H9 (cell line): ENCODE measurements around the gene DOK5. TPM values are rescaled to one million over a fixed set of nuclear protein-coding genes. Genes with fewer than 3 reads are reported as not detected.

Experiments used
- DNase-seq: peaks from one replicate; pipeline ENCODE4 v3.0.0-alpha.2; 2017
- H2AFZ ChIP-seq: one replicate; pipeline ENCODE4 v1.6.1; 2013; ENCODE audit warnings: mild to moderate bottlenecking, low read length, control low read depth, moderate library complexity
- H2AK5ac ChIP-seq: 2 replicates; pipeline ENCODE4 v1.6.1; 2013; ENCODE audit warnings: low read length, control low read depth, mixed read lengths; ENCODE audit not compliant: insufficient read length
- H2BK120ac ChIP-seq: one replicate; pipeline ENCODE4 v1.6.1; 2013; ENCODE audit warnings: low read depth, mild to moderate bottlenecking, low read length, control low read depth, inconsistent platforms; ENCODE audit not compliant: poor library complexity, severe bottlenecking
- H2BK12ac ChIP-seq: 2 replicates; pipeline ENCODE4 v1.6.1; 2013; ENCODE audit warnings: low read length, control low read depth, mixed read lengths, low read depth; ENCODE audit not compliant: insufficient read length
- H2BK15ac ChIP-seq: 2 replicates; pipeline ENCODE4 v1.6.1; 2013; ENCODE audit warnings: low read depth, low read length, control low read depth
- H2BK20ac ChIP-seq: one replicate; pipeline ENCODE4 v1.6.1; 2013; ENCODE audit warnings: low read depth, mild to moderate bottlenecking, low read length, control low read depth, inconsistent platforms; ENCODE audit not compliant: poor library complexity, severe bottlenecking
- H2BK5ac ChIP-seq: 2 replicates; pipeline ENCODE4 v1.6.1; 2013; ENCODE audit warnings: low read length, control low read depth, mixed read lengths; ENCODE audit not compliant: insufficient read length
- H3K14ac ChIP-seq: 2 replicates; pipeline ENCODE4 v1.6.1; 2013; ENCODE audit warnings: low read length, control low read depth; ENCODE audit not compliant: insufficient read depth
- H3K18ac ChIP-seq: 2 replicates; pipeline ENCODE4 v1.6.1; 2013; ENCODE audit warnings: low read depth, mild to moderate bottlenecking, mixed read lengths, low read length, control low read depth; ENCODE audit not compliant: insufficient read length
- H3K23ac ChIP-seq: 2 replicates; pipeline ENCODE4 v1.6.1; 2013; ENCODE audit warnings: low read length, control low read depth, mixed read lengths, low read depth; ENCODE audit not compliant: insufficient read length
- H3K23me2 ChIP-seq: 2 replicates; pipeline ENCODE4 v1.6.1; 2013; ENCODE audit warnings: low read depth, mild to moderate bottlenecking, mixed read lengths, low read length, control low read depth; ENCODE audit not compliant: insufficient read length, poor library complexity, severe bottlenecking
- H3K27ac ChIP-seq: 2 replicates; pipeline ENCODE4 v1.5.1; 2013; ENCODE audit warnings: low read length, control low read depth, mixed read lengths, low read depth; ENCODE audit not compliant: insufficient read length
- H3K27me3 ChIP-seq: 2 replicates; pipeline ENCODE4 v1.6.1; 2013; ENCODE audit warnings: low read length, control low read depth, inconsistent platforms; ENCODE audit not compliant: insufficient read depth
- H3K4ac ChIP-seq: 2 replicates; pipeline ENCODE4 v1.6.1; 2013; ENCODE audit warnings: low read depth, mild to moderate bottlenecking, control low read depth, inconsistent platforms, low read length, moderate library complexity
- H3K4me1 ChIP-seq: 2 replicates; pipeline ENCODE4 v1.6.1; 2013; ENCODE audit warnings: low read length, control low read depth, inconsistent platforms; ENCODE audit not compliant: insufficient read depth
- H3K4me2 ChIP-seq: 2 replicates; pipeline ENCODE4 v1.6.1; 2013; ENCODE audit warnings: low read length, control low read depth, mixed read lengths; ENCODE audit not compliant: insufficient read length, insufficient read depth
- H3K56ac ChIP-seq: 2 replicates; pipeline ENCODE4 v1.6.1; 2013; ENCODE audit warnings: low read depth, mild to moderate bottlenecking, mixed read lengths, low read length, control low read depth; ENCODE audit not compliant: insufficient read length
- H3K79me1 ChIP-seq: 2 replicates; pipeline ENCODE4 v1.6.1; 2013; ENCODE audit warnings: low read depth, mild to moderate bottlenecking, moderate library complexity, low read length, control low read depth, inconsistent platforms; ENCODE audit not compliant: insufficient read depth, poor library complexity, severe bottlenecking
- H3K79me2 ChIP-seq: 2 replicates; pipeline ENCODE4 v1.6.1; 2013; ENCODE audit warnings: low read length, control low read depth, inconsistent platforms; ENCODE audit not compliant: insufficient read depth
- H3K9ac ChIP-seq: 2 replicates; pipeline ENCODE4 v1.6.1; 2013; ENCODE audit warnings: low read length, control low read depth, mixed read lengths; ENCODE audit not compliant: insufficient read length; ENCODE audit errors: extremely low read depth
- H3K9me3 ChIP-seq: one replicate; pipeline ENCODE4 v1.6.1; 2013; ENCODE audit warnings: low read depth, low read length, inconsistent platforms; ENCODE audit not compliant: control insufficient read depth
- H3T11ph ChIP-seq: one replicate; pipeline ENCODE4 v1.6.1; 2013; ENCODE audit warnings: mild to moderate bottlenecking, low read length, control low read depth, inconsistent platforms
- H4K20me1 ChIP-seq: one replicate; pipeline ENCODE4 v1.6.1; 2013; ENCODE audit not compliant: control insufficient read depth, insufficient read length, insufficient read depth
- H4K5ac ChIP-seq: 2 replicates; pipeline ENCODE4 v1.6.1; 2013; ENCODE audit warnings: low read depth, mild to moderate bottlenecking, mixed read lengths, low read length, control low read depth; ENCODE audit not compliant: insufficient read length
- H4K8ac ChIP-seq: replicated peaks from 2 replicates; pipeline ENCODE4 v1.6.1; 2013; ENCODE audit warnings: low read length, control low read depth, mixed read lengths, low read depth; ENCODE audit not compliant: insufficient read length
- H4K91ac ChIP-seq: 2 replicates; pipeline ENCODE4 v1.6.1; 2013; ENCODE audit warnings: low read depth, mild to moderate bottlenecking, moderate library complexity, mixed read lengths, low read length, control low read depth; ENCODE audit not compliant: insufficient read length
- H3K27ac Mint-ChIP-seq, 3 experiments: 2 replicates in 2 of 3; 3 replicates in 1 of 3; pipeline ENCODE4 v1.8.0; 2020 to 2021; ENCODE audit warnings: mixed read lengths in 3 of 3, mild to moderate bottlenecking in 1 of 3, moderate library complexity in 1 of 3
- H3K27me3 Mint-ChIP-seq: 2 replicates; pipeline ENCODE4 v1.8.0; 2021; ENCODE audit warnings: low read depth, mild to moderate bottlenecking, moderate library complexity, mixed read lengths
- H3K36me3 Mint-ChIP-seq, 3 experiments: 2 replicates in 2 of 3; 3 replicates in 1 of 3; pipeline ENCODE4 v1.8.0; 2020 to 2021; ENCODE audit warnings: low read depth in 3 of 3, mixed read lengths in 3 of 3; ENCODE audit not compliant: insufficient read depth in 1 of 3
- H3K4me1 Mint-ChIP-seq, 2 experiments: 2 replicates each; pipeline ENCODE4 v1.8.0; 2020; ENCODE audit warnings: mixed read lengths in 2 of 2
- H3K4me3 Mint-ChIP-seq, 2 experiments: 2 replicates in 1 of 2; 3 replicates in 1 of 2; pipeline ENCODE4 v1.8.0; 2020 to 2021; ENCODE audit warnings: mild to moderate bottlenecking in 2 of 2, mixed read lengths in 2 of 2, moderate library complexity in 1 of 2
- H3K9me3 Mint-ChIP-seq, 2 experiments: 2 replicates in 1 of 2; 3 replicates in 1 of 2; pipeline ENCODE4 v1.8.0; 2020; ENCODE audit warnings: mild to moderate bottlenecking in 2 of 2, mixed read lengths in 2 of 2, moderate library complexity in 1 of 2
- WGBS: extraction: QIAGEN DNeasy Blood & Tissue Kit; methylation state at CpG from one replicate; pipeline ENCODE4 v1.1.7; 2013; ENCODE audit warnings: missing lambda C conversion rate, low lambda C conversion rate, mixed read lengths; ENCODE audit not compliant: insufficient read length; ENCODE audit errors: extremely low coverage; 5-methylcytosine and 5-hydroxymethylcytosine counted together
- total RNA-seq: library from RNA; stranded (reverse); gene quantifications from 2 replicates; pipeline ENCODE4 v1.2.1, GENCODE V29; 2021
- TF ChIP-seq, protein P1 (sequence below): fragments of 200-600 bp; sonication (generic); conservative IDR thresholded peaks from 3 replicates; pipeline ENCODE4 v1.8.0; 2021; ENCODE audit warnings: antibody characterized with exemption, mild to moderate bottlenecking

DOK5 gene
- total RNA-seq, 1 experiment from 2014 or later, result 4.5 TPM

DNA sequence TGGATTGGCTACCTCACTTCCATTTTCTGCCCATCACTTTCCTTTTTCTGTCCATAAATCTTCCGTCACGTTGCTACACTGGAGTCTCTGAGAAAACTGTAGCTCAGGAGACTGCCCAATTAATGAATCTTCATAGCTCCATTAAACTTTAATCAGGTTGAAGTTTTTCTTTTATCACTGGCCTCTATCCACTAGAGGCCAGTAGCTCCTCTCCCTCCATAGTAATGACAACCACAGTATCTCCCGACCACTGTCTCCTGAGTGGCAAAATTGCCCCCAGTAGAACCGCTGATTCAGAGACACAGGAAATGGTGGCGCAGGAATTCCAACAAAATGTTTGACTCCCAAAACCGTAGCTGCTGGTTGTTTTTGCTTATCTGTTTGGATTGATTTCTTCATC lies 18.4 kb upstream of the DOK5 start:
- Mint-ChIP-seq H3K4me1 (peaks cover 11 to 17% of the 10 kb centered on the region in 2 experiments), H3K27me3 (no peaks in the 10 kb centered on the region), H3K4me3 (no peak overlapping the region), H3K36me3 (peaks cover 7 to 14% (median 8%) of the 10 kb centered on the region in 3 experiments), H3K27ac (no peak overlapping the region), H3K9me3 (peaks cover 11 to 12% of the 10 kb centered on the region in 2 experiments)
- Histone ChIP-seq H3K9me3 (no peaks in the 10 kb centered on the region), H4K8ac (no peak overlapping the region), H2BK120ac (no peak overlapping the region), H3T11ph (no peak overlapping the region), H3K79me2 (no peaks in the 10 kb centered on the region), H4K20me1 (no peaks in the 10 kb centered on the region), H2BK15ac (no peak overlapping the region), H3K18ac (no peak overlapping the region), H2BK12ac (no peak overlapping the region), H2BK5ac (no peak overlapping the region), H3K9ac (no peak overlapping the region), H3K56ac (no peak overlapping the region), H2AFZ (no peak overlapping the region), H2BK20ac (no peak overlapping the region), H2AK5ac (no peak overlapping the region), H3K23ac (no peak overlapping the region), H4K91ac (no peak overlapping the region), H3K4me2 (no peak overlapping the region), H3K27ac (no peak overlapping the region), H3K4me1 (no peaks in the 10 kb centered on the region), H3K4ac (no peak overlapping the region), H3K27me3 (no peaks in the 10 kb centered on the region), H3K14ac (no peak overlapping the region), H3K23me2 (no peaks in the 10 kb centered on the region), H4K5ac (no peak overlapping the region), H3K79me1 (no peaks in the 10 kb centered on the region)
- TF ChIP-seq, protein P1, sequence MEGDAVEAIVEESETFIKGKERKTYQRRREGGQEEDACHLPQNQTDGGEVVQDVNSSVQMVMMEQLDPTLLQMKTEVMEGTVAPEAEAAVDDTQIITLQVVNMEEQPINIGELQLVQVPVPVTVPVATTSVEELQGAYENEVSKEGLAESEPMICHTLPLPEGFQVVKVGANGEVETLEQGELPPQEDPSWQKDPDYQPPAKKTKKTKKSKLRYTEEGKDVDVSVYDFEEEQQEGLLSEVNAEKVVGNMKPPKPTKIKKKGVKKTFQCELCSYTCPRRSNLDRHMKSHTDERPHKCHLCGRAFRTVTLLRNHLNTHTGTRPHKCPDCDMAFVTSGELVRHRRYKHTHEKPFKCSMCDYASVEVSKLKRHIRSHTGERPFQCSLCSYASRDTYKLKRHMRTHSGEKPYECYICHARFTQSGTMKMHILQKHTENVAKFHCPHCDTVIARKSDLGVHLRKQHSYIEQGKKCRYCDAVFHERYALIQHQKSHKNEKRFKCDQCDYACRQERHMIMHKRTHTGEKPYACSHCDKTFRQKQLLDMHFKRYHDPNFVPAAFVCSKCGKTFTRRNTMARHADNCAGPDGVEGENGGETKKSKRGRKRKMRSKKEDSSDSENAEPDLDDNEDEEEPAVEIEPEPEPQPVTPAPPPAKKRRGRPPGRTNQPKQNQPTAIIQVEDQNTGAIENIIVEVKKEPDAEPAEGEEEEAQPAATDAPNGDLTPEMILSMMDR, result no peak; the same call in 1 of the 3 replicates
- no CpG with 5 or more reads among the region's 6 CpGs for WGBS
- DNase-seq, result no peak
